Trophoblast cell (in vitro differentiated cells and primary cell): Measurements from ENCODE around the gene RBFOX2. TPM values are rescaled to one million over a fixed set of nuclear protein-coding genes. Genes with fewer than 3 reads are reported as not detected.

Source experiments
- DNase-seq, 2 donors: peaks; one replicate each; pipeline ENCODE4 v3.0.0-alpha.2; 2016
- H2AFZ ChIP-seq: 2 replicates; pipeline ENCODE4 v1.6.1; 2013; ENCODE audit warnings: low read length, moderate library complexity, mild to moderate bottlenecking; ENCODE audit not compliant: insufficient read depth, poor library complexity
- H2AK5ac ChIP-seq: 2 replicates; pipeline ENCODE4 v1.6.1; 2013; ENCODE audit warnings: mild to moderate bottlenecking, low read length
- H2BK120ac ChIP-seq: 2 replicates; pipeline ENCODE4 v1.6.1; 2013; ENCODE audit warnings: low read length, mild to moderate bottlenecking, moderate library complexity; ENCODE audit not compliant: insufficient read depth, poor library complexity
- H2BK12ac ChIP-seq: 2 replicates; pipeline ENCODE4 v1.6.1; 2013; ENCODE audit warnings: mild to moderate bottlenecking, low read length, moderate library complexity
- H2BK5ac ChIP-seq: 2 replicates; pipeline ENCODE4 v1.6.1; 2013; ENCODE audit warnings: low read length, low read depth, moderate library complexity, mild to moderate bottlenecking; ENCODE audit not compliant: poor library complexity
- H3K14ac ChIP-seq: 2 replicates; pipeline ENCODE4 v1.6.1; 2013; ENCODE audit warnings: mild to moderate bottlenecking, low read length
- H3K18ac ChIP-seq: 2 replicates; pipeline ENCODE4 v1.6.1; 2013; ENCODE audit warnings: mild to moderate bottlenecking, low read length
- H3K23ac ChIP-seq: 2 replicates; pipeline ENCODE4 v1.6.1; 2013; ENCODE audit warnings: low read length
- H3K27ac ChIP-seq: 2 replicates; pipeline ENCODE4 v1.5.1; 2013; ENCODE audit warnings: low read depth, mild to moderate bottlenecking, inconsistent platforms, low read length, moderate library complexity
- H3K27me3 ChIP-seq: 2 replicates; pipeline ENCODE4 v1.6.1; 2013; ENCODE audit warnings: inconsistent platforms, mild to moderate bottlenecking, low read length, moderate library complexity; ENCODE audit not compliant: insufficient read depth
- H3K36me3 ChIP-seq, 2 experiments: 1 replicate in 1 of 2; 2 replicates in 1 of 2; pipeline ENCODE4 v1.6.1; 2013; ENCODE audit warnings: low read length in 2 of 2, mild to moderate bottlenecking in 2 of 2, moderate library complexity in 1 of 2; ENCODE audit not compliant: insufficient read depth in 2 of 2, control insufficient read depth in 1 of 2
- H3K4ac ChIP-seq: 2 replicates; pipeline ENCODE4 v1.6.1; 2013; ENCODE audit warnings: low read depth, mild to moderate bottlenecking, low read length, moderate library complexity
- H3K4me1 ChIP-seq, 2 experiments: 1 replicate in 1 of 2; 2 replicates in 1 of 2; pipeline ENCODE4 v1.6.1; 2013; ENCODE audit warnings: low read length in 2 of 2, mild to moderate bottlenecking in 2 of 2, moderate library complexity in 1 of 2; ENCODE audit not compliant: insufficient read depth in 2 of 2, control insufficient read depth in 1 of 2
- H3K4me2 ChIP-seq: 2 replicates; pipeline ENCODE4 v1.6.1; 2013; ENCODE audit warnings: inconsistent platforms, mild to moderate bottlenecking, low read length, moderate library complexity
- H3K4me3 ChIP-seq: 2 replicates; pipeline ENCODE4 v1.5.1; 2013; ENCODE audit warnings: mild to moderate bottlenecking, low read depth, low read length, inconsistent platforms
- H3K79me1 ChIP-seq: one replicate; pipeline ENCODE4 v1.6.1; 2013; ENCODE audit warnings: low read length
- H3K79me2 ChIP-seq: 2 replicates; pipeline ENCODE4 v1.6.1; 2013; ENCODE audit warnings: low read length, mild to moderate bottlenecking; ENCODE audit not compliant: control insufficient read depth, insufficient read depth, poor library complexity
- H3K9ac ChIP-seq: 2 replicates; pipeline ENCODE4 v1.6.1; 2013; ENCODE audit warnings: mild to moderate bottlenecking, low read length
- H3K9me3 ChIP-seq: 2 replicates; pipeline ENCODE4 v1.6.1; 2013; ENCODE audit warnings: low read depth, mild to moderate bottlenecking, control low read depth, inconsistent platforms, low read length; ENCODE audit not compliant: insufficient read depth
- H4K12ac ChIP-seq: 2 replicates; pipeline ENCODE4 v1.6.1; 2013; ENCODE audit warnings: low read depth, mild to moderate bottlenecking, low read length, moderate library complexity
- H4K8ac ChIP-seq: 2 replicates; pipeline ENCODE4 v1.6.1; 2013; ENCODE audit warnings: low read depth, mild to moderate bottlenecking, low read length, moderate library complexity
- H4K91ac ChIP-seq: one replicate; pipeline ENCODE4 v1.6.1; 2013; ENCODE audit warnings: low read depth, mild to moderate bottlenecking, low read length, moderate library complexity
- WGBS: extraction: QIAGEN DNeasy Blood & Tissue Kit; methylation state at CpG from one replicate; pipeline ENCODE4 v1.1.7; 2013; ENCODE audit warnings: missing lambda C conversion rate; ENCODE audit not compliant: insufficient read length, insufficient coverage; ENCODE audit errors: extremely low coverage; 5-methylcytosine and 5-hydroxymethylcytosine counted together
- polyA plus RNA-seq: library from polyadenylated mRNA; stranded (reverse); fragments of 200-250 nt; gene quantifications from 2 replicates; pipeline ENCODE4 v1.2.3, GENCODE V29; 2013

RBFOX2 gene, protein sequence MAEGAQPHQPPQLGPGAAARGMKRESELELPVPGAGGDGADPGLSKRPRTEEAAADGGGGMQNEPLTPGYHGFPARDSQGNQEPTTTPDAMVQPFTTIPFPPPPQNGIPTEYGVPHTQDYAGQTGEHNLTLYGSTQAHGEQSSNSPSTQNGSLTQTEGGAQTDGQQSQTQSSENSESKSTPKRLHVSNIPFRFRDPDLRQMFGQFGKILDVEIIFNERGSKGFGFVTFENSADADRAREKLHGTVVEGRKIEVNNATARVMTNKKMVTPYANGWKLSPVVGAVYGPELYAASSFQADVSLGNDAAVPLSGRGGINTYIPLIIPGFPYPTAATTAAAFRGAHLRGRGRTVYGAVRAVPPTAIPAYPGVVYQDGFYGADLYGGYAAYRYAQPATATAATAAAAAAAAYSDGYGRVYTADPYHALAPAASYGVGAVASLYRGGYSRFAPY
- polyA plus RNA-seq, result 91.2 and 98.7 TPM in 2 replicates

DNA sequence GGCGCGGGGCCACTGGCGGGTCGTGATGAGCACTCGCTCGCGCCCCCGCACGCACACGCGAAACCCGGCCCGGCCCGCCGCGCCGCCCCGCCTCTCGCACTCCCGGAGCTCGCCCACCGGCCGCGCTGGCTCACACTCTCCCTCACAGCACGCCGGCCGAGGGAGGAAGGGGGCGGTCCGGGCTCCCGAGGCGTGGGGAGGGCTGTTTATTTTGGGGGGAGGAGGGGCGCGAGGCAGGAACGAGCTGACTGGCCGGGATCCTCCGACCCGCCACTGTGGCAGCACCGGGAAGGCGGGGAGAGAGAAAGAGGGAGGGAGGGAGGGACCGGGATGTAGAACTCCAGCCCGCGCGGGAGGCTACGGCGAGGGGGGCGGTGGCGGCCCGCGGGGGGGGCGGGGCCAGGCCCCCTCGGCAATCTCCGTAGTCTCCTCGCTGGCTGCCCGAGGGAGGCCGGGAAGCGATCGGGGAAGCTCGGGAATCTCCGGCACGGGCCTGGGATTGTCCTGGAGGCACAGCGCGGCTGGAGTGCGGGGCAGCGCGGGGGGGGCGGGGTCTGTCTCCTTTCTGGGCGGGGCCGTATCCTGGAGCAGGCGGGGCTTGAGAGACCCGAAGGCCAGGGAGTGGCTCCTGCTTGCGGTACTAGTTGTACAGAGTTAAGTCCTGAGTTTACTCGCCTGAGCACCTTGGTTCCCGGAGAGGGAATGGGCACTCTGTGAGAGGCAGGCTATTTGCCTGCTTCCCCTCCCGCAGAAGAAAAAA, at the start of gene RBFOX2:
TSS of gene RBFOX2 (minus strand) at position 179 of the 760 bp plus-strand sequence. CDS start 399 bp downstream, outside the sequence.
- Histone ChIP-seq H3K79me1 (peaks cover 8% of the 10 kb centered on the region), H2BK120ac (peak within 1 kb of the TSS; percentile 76), H3K4me2 (peak within 1 kb of the TSS; percentile 97), H3K9ac (peak within 1 kb of the TSS; percentile 94), H3K9me3 (no peaks in the 10 kb centered on the region), H3K4me3 (peak within 1 kb of the TSS; percentile 95), H3K79me2 (peaks cover 10% of the 10 kb centered on the region), H2BK12ac (peak within 1 kb of the TSS; percentile 56), H3K36me3 (no peaks in the 10 kb centered on the region), H3K4me1 (peaks cover 0 to 2% of the 10 kb centered on the region in 2 experiments), H3K27me3 (no peaks in the 10 kb centered on the region), H4K8ac (peak within 1 kb of the TSS; percentile 96), H3K18ac (peak within 1 kb of the TSS; percentile 96), H2BK5ac (peak within 1 kb of the TSS; percentile 91), H4K91ac (peak within 1 kb of the TSS; percentile 96), H3K23ac (no peak within 1 kb of the TSS), H3K14ac (peak within 1 kb of the TSS; percentile 94), H4K12ac (peak within 1 kb of the TSS; percentile 87), H3K27ac (peak within 1 kb of the TSS; percentile 84), H3K4ac (peak within 1 kb of the TSS; percentile 85), H2AFZ (peak within 1 kb of the TSS; percentile 89), H2AK5ac (no peak within 1 kb of the TSS)
- DNase-seq, result peak; percentile 93 to 96
- WGBS, result no CpG with 5 or more reads among the region's 74 CpGs

DNA sequence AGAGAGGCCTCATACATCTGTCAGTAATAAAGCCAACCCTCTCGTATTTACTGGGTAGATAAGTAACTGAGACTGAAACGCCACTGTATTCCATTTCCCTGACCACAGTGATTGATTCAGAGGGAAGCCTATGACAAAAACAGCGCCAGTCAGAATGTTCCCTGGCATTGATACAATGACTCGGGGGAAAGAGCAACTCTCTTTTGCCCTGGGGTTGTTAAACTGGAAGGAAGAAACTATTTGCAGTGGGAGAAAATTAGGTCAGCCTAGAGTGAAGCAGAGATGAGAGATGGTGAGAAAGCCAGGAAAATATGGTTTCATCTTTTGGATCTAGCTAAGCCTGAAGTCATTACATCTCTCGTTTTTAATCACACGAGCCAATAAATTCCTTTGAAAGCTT, 48.6 kb upstream of the RBFOX2 start:
- Histone ChIP-seq H3K27ac (no peak overlapping the region), H4K8ac (no peak overlapping the region), H3K79me1 (no peaks in the 10 kb centered on the region), H3K18ac (no peak overlapping the region), H3K79me2 (no peaks in the 10 kb centered on the region), H2AFZ (no peak overlapping the region), H3K9me3 (peaks cover 3% of the 10 kb centered on the region), H4K91ac (no peak overlapping the region), H3K4me3 (no peak overlapping the region), H3K23ac (no peak overlapping the region), H2BK120ac (no peak overlapping the region), H3K4me1 (no peaks in the 10 kb centered on the region), H3K9ac (no peak overlapping the region), H3K4me2 (no peak overlapping the region), H3K4ac (no peak overlapping the region), H4K12ac (no peak overlapping the region), H2AK5ac (no peak overlapping the region), H3K14ac (no peak overlapping the region), H3K36me3 (no peaks in the 10 kb centered on the region), H2BK5ac (no peak overlapping the region), H2BK12ac (no peak overlapping the region), H3K27me3 (no peaks in the 10 kb centered on the region)
- peak; percentile 42 to 75 for DNase-seq
- no CpG with 5 or more reads among the region's 6 CpGs for WGBS

DNA sequence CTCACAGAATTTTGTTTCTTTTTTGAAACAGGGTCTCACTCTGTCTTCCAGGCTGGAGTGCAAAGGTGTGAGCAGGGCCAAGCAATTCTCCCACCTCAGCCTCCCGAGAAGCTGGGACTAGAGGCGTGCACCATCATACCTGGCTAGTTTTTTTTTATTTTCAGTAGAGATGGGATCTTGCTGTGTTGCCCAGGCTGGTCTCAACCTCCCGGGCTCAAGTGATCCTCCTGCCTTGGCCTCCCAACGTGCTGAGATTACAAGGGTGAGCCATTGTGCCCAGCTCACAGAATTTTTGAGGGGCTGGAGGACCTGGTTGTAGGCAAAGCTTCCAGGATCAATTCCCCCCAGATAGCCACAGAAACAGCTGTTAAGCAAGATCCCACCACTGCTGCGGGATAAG, 47.1 kb upstream of the RBFOX2 start:
- Histone ChIP-seq H3K79me2 (no peaks in the 10 kb centered on the region), H2BK120ac (no peak overlapping the region), H4K91ac (no peak overlapping the region), H3K4ac (no peak overlapping the region), H2AK5ac (no peak overlapping the region), H3K23ac (no peak overlapping the region), H3K4me1 (no peaks in the 10 kb centered on the region), H4K12ac (no peak overlapping the region), H3K9ac (no peak overlapping the region), H3K36me3 (no peaks in the 10 kb centered on the region), H3K18ac (no peak overlapping the region), H3K27ac (no peak overlapping the region), H3K27me3 (no peaks in the 10 kb centered on the region), H2BK5ac (no peak overlapping the region), H3K9me3 (peaks cover 3% of the 10 kb centered on the region), H3K79me1 (no peaks in the 10 kb centered on the region), H2BK12ac (no peak overlapping the region), H3K4me2 (no peak overlapping the region), H3K14ac (no peak overlapping the region), H4K8ac (no peak overlapping the region), H2AFZ (no peak overlapping the region), H3K4me3 (no peak overlapping the region)
- no peak for DNase-seq
- WGBS, result no CpG with 5 or more reads among the region's 5 CpGs

DNA sequence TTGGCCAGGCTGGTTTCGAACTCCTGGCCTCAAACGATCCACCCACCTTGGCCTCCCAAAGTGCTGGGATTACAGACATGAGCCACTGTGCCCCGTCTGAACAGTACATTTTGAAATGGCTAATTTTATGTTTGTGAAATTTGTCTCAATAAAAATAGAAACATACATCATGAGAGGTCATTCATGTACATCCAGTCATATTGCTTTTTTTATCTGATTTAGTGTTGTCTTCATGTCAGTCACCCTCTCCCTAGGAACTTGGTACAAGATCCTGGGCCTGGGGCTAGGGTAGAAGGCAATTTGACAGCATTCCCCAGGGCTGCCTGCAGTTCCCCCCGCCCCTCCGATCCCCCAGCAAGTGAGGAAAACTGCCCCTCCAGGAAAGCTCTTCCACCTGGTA, 46.6 kb upstream of the RBFOX2 start:
- H2AFZ ChIP-seq, result no peak overlapping the region
- no peaks in the 10 kb centered on the region for H3K4me1 ChIP-seq
- no peaks in the 10 kb centered on the region for H3K36me3 ChIP-seq
- H3K18ac ChIP-seq, result no peak overlapping the region
- no peaks in the 10 kb centered on the region for H3K79me1 ChIP-seq
- H3K27ac ChIP-seq, result no peak overlapping the region
- WGBS, result no CpG with 5 or more reads among the region's 5 CpGs
- no peak overlapping the region for H2BK12ac ChIP-seq
- no peaks in the 10 kb centered on the region for H3K27me3 ChIP-seq
- no peak overlapping the region for H3K14ac ChIP-seq
- no peak overlapping the region for H4K12ac ChIP-seq
- no peak overlapping the region for H2BK120ac ChIP-seq
- no peak overlapping the region for H3K23ac ChIP-seq
- H3K9me3 ChIP-seq, result peaks cover 3% of the 10 kb centered on the region
- H3K79me2 ChIP-seq, result no peaks in the 10 kb centered on the region
- no peak overlapping the region for H4K91ac ChIP-seq
- no peak overlapping the region for H2BK5ac ChIP-seq
- H2AK5ac ChIP-seq, result no peak overlapping the region
- DNase-seq, result no peak
- H4K8ac ChIP-seq, result no peak overlapping the region
- no peak overlapping the region for H3K4me2 ChIP-seq
- no peak overlapping the region for H3K4ac ChIP-seq
- no peak overlapping the region for H3K9ac ChIP-seq
- H3K4me3 ChIP-seq, result no peak overlapping the region
